Loucy (cell line): ENCODE results near the gene ZGRF1.

Experiments
- H2AFZ ChIP-seq: fragments of 200-600 bp; sonication (generic); 2 replicates; pipeline ENCODE4 v1.6.0; 2016; ENCODE audit warnings: antibody characterized with exemption, mild to moderate bottlenecking, low read length, moderate library complexity
- H3F3A ChIP-seq: fragments of 200-600 bp; 2 replicates; pipeline ENCODE4 v1.6.0; 2016; ENCODE audit warnings: antibody characterized with exemption, low read depth, mild to moderate bottlenecking
- H3K27me3 ChIP-seq: fragments of 200-600 bp; sonication (generic); 2 replicates; pipeline ENCODE4 v1.6.1; 2014; ENCODE audit warnings: low read length, mild to moderate bottlenecking; ENCODE audit not compliant: insufficient read depth, poor library complexity, severe bottlenecking
- H3K36me3 ChIP-seq: fragments of 200-600 bp; sonication (generic); 2 replicates; pipeline ENCODE4 v1.6.1; 2016; ENCODE audit warnings: low read length; ENCODE audit not compliant: insufficient read depth
- H3K4me1 ChIP-seq: fragments of 200-600 bp; sonication (generic); 2 replicates; pipeline ENCODE4 v1.5.1; 2014; ENCODE audit warnings: low read length, mild to moderate bottlenecking; ENCODE audit not compliant: insufficient read depth, poor library complexity, severe bottlenecking
- H3K4me2 ChIP-seq: fragments of 200-600 bp; sonication (generic); 2 replicates; pipeline ENCODE4 v1.6.0; 2014; ENCODE audit warnings: antibody characterized with exemption, low read length, low read depth, mild to moderate bottlenecking; ENCODE audit not compliant: poor library complexity, severe bottlenecking
- H3K4me3 ChIP-seq: fragments of 200-600 bp; sonication (generic); 2 replicates; pipeline ENCODE4 v1.5.1; 2014; ENCODE audit warnings: low read length, mild to moderate bottlenecking, mixed read lengths; ENCODE audit not compliant: poor library complexity, severe bottlenecking
- H3K79me2 ChIP-seq: fragments of 200-600 bp; sonication (generic); 2 replicates; pipeline ENCODE4 v1.6.1; 2014; ENCODE audit warnings: low read length; ENCODE audit not compliant: insufficient read depth
- H3K9ac ChIP-seq: fragments of 200-600 bp; sonication (generic); 2 replicates; pipeline ENCODE4 v1.6.0; 2014; ENCODE audit warnings: mild to moderate bottlenecking, low read depth, low read length, moderate library complexity; ENCODE audit not compliant: poor library complexity, severe bottlenecking
- H3K9me2 ChIP-seq: fragments of 200-600 bp; sonication (generic); replicated peaks from 2 replicates; pipeline ENCODE4 v1.6.1; 2016; ENCODE audit warnings: low read depth, low read length, mixed read lengths
- H3K9me3 ChIP-seq: fragments of 200-600 bp; sonication (generic); 2 replicates; pipeline ENCODE4 v1.6.1; 2014; ENCODE audit warnings: mild to moderate bottlenecking, antibody characterized with exemption, low read length, low read depth; ENCODE audit not compliant: insufficient read depth
- H4K20me1 ChIP-seq: fragments of 200-600 bp; sonication (generic); 2 replicates; pipeline ENCODE4 v1.6.0; 2014; ENCODE audit warnings: antibody characterized with exemption, low read length, mild to moderate bottlenecking; ENCODE audit not compliant: insufficient read depth, poor library complexity, severe bottlenecking
- EZH2phosphoT487 ChIP-seq: fragments of 200-600 bp; IDR thresholded peaks from 2 replicates; pipeline ENCODE4 v1.6.1; 2018; ENCODE audit warnings: antibody characterized with exemption, mild to moderate bottlenecking, moderate library complexity, borderline replicate concordance
- TF ChIP-seq, protein P1 (sequence below): fragments of 200-600 bp; sonication (generic); conservative IDR thresholded peaks from 2 replicates; pipeline ENCODE4 v1.5.1; 2014; ENCODE audit warnings: mild to moderate bottlenecking, antibody characterized with exemption, low read length

ZGRF1 gene

GRCh38 chr4:112516066-112516470, 120.6 kb downstream of the ZGRF1 start, which contains the start of gene NEUROG2:
TSS of gene NEUROG2 (minus strand) at chr4:112516180. CDS start at chr4:112515475, 705 bp downstream.
- H3K9me3 ChIP-seq = no peaks in the 10 kb centered on the region
- H3K4me1 ChIP-seq = no peaks in the 10 kb centered on the region
- H3K36me3 ChIP-seq = no peaks in the 10 kb centered on the region
- TF ChIP-seq EZH2phosphoT487 = no peak
- TF ChIP-seq, protein P1, sequence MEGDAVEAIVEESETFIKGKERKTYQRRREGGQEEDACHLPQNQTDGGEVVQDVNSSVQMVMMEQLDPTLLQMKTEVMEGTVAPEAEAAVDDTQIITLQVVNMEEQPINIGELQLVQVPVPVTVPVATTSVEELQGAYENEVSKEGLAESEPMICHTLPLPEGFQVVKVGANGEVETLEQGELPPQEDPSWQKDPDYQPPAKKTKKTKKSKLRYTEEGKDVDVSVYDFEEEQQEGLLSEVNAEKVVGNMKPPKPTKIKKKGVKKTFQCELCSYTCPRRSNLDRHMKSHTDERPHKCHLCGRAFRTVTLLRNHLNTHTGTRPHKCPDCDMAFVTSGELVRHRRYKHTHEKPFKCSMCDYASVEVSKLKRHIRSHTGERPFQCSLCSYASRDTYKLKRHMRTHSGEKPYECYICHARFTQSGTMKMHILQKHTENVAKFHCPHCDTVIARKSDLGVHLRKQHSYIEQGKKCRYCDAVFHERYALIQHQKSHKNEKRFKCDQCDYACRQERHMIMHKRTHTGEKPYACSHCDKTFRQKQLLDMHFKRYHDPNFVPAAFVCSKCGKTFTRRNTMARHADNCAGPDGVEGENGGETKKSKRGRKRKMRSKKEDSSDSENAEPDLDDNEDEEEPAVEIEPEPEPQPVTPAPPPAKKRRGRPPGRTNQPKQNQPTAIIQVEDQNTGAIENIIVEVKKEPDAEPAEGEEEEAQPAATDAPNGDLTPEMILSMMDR = no peak
- H3K27me3 ChIP-seq = no peaks in the 10 kb centered on the region
- H3K4me3 ChIP-seq = no peak within 1 kb of the TSS
- H3K79me2 ChIP-seq = no peaks in the 10 kb centered on the region
- H3K9me2 ChIP-seq = no peaks in the 10 kb centered on the region
- no peaks in the 10 kb centered on the region for H3F3A ChIP-seq
- no peak within 1 kb of the TSS for H3K4me2 ChIP-seq
- no peaks in the 10 kb centered on the region for H4K20me1 ChIP-seq
- no peak within 1 kb of the TSS for H2AFZ ChIP-seq
- H3K9ac ChIP-seq = no peak within 1 kb of the TSS

DNA sequence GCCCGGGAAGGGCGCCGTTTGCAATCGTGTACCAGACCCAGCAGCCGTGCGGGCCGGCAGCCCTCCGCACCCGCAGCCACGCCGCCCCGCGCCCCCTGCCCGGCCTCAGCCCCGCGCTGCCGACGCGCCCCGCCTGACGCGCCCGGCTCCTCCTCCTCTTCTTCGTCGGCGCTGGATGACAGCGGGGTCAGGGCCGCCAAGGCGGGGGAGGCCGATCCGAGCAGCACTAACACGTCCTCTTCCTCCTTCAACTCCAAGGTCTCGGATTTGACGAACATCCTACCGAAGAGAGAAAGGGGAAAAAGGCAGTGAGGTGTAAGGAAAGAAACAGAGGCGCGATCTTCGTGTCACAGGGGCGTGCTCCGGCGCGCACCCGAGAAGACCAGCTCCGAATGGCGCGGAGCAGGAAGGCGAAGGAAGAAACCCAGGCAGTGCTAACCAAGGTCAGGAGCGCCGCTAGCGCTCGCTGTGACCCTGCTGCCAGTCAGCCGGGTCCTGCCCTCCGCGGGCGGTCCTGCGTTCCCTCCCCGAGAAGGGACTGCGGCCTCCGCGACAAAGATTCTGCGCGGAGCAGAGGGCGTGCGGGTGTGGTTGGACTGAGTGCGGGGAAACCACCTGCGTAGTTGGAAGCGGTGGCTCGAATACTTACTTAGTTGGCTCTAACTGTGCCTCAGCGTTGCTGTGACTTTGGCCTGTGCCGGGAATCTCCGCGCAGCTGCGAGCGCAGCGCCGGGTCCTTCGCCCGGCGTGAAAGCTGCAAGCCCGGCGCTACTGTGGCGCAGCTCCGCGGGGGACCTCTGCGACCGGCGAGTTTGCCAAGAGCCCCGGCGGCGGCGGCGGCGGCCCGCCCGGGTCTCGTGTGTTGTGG, 121.3 kb downstream of the ZGRF1 start:
- no peak overlapping the region for H3K9ac ChIP-seq

GRCh38 chr4:112514647-112515197, 122.0 kb downstream of the ZGRF1 start:
- Histone ChIP-seq H3K4me1 (no peaks in the 10 kb centered on the region), H3K9ac (no peak overlapping the region)

More for the DNA sequence above, 121.3 kb downstream of the ZGRF1 start:
- Histone ChIP-seq H3K27me3 (no peaks in the 10 kb centered on the region), H4K20me1 (no peaks in the 10 kb centered on the region), H3F3A (no peaks in the 10 kb centered on the region), H3K4me3 (no peak overlapping the region), H3K9me3 (no peaks in the 10 kb centered on the region), H3K4me2 (no peak overlapping the region), H3K79me2 (no peaks in the 10 kb centered on the region), H3K9me2 (no peaks in the 10 kb centered on the region), H3K4me1 (no peaks in the 10 kb centered on the region), H2AFZ (no peak overlapping the region), H3K36me3 (no peaks in the 10 kb centered on the region)
- TF ChIP-seq, protein P1 = no peak
- TF ChIP-seq EZH2phosphoT487 = no peak

More at GRCh38 chr4:112514647-112515197, 122.0 kb downstream of the ZGRF1 start:
- no peaks in the 10 kb centered on the region for H3K9me2 ChIP-seq
- H3K27me3 ChIP-seq = no peaks in the 10 kb centered on the region
- no peaks in the 10 kb centered on the region for H3K79me2 ChIP-seq
- no peaks in the 10 kb centered on the region for H4K20me1 ChIP-seq
- no peak overlapping the region for H3K4me3 ChIP-seq
- TF ChIP-seq, protein P1 = no peak
- TF ChIP-seq EZH2phosphoT487 = no peak
- no peak overlapping the region for H2AFZ ChIP-seq
- H3F3A ChIP-seq = no peaks in the 10 kb centered on the region
- H3K9me3 ChIP-seq = no peaks in the 10 kb centered on the region
- no peaks in the 10 kb centered on the region for H3K36me3 ChIP-seq
- H3K4me2 ChIP-seq = no peak overlapping the region
